GM21360 (cell line): ENCODE measurements around the gene EPHA10.

ENCODE experiments used
- ATAC-seq: cut with Tn5 transposase; IDR thresholded peaks from one replicate; pipeline ENCODE4 v1.9.1; 2021; ENCODE audit warnings: mild to moderate bottlenecking, moderate library complexity; ENCODE audit not compliant: unreplicated experiment

The EPHA10 gene

DNA sequence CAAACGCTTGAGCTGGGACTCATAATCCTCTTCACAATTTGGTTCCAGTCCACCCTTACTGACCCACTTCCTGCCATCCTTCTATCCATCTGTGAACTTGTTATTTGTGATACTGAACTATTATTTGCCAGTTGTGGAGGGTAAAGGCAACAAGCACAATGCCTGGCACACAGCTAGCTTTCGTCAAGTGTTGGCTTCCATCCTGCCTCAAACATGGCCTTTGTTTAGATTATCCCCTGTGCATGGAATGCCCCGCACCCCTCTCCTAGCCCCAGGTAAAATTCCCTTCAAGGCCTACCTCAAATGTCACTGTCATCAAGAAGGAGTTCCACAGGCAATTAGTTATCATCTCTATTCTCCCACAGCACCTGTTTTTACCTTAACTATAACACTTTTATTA lies 84.0 kb downstream of the EPHA10 start:
- no peak for ATAC-seq

DNA sequence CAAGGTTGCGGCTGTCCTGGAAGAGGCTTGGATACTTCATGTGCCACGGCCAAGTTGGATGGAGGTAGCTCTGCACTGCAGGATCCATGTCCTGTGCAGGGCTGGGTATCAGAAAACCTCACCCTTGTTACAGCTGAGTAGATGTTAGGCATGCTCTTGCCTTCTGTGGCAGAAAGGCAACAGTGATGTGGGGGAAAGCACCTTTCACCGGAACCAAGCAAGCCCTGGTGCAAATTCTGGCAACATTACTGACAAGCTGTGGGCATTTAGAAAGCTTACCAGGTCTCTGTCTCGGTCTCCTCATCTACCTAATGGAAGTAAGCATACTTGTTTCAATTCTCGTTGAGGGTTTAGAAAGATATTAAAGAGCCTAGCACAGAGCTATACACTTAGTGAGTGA lies 87.1 kb downstream of the EPHA10 start:
- ATAC-seq = no peak

DNA sequence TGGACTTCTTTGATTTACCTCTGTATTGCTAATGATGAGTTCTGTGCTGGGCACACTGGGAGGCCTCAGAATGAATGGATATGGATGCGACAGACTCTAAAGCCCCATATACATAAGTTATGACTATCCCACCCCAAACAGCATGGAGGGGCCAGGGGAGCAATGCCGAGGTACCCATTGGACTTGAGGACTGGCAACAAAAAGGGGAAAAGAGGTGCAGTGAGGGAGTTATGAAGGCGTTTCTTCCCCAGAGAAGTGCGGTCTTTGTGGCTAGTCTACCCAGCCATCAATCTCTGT lies 87.8 kb downstream of the EPHA10 start:
- no peak for ATAC-seq

DNA sequence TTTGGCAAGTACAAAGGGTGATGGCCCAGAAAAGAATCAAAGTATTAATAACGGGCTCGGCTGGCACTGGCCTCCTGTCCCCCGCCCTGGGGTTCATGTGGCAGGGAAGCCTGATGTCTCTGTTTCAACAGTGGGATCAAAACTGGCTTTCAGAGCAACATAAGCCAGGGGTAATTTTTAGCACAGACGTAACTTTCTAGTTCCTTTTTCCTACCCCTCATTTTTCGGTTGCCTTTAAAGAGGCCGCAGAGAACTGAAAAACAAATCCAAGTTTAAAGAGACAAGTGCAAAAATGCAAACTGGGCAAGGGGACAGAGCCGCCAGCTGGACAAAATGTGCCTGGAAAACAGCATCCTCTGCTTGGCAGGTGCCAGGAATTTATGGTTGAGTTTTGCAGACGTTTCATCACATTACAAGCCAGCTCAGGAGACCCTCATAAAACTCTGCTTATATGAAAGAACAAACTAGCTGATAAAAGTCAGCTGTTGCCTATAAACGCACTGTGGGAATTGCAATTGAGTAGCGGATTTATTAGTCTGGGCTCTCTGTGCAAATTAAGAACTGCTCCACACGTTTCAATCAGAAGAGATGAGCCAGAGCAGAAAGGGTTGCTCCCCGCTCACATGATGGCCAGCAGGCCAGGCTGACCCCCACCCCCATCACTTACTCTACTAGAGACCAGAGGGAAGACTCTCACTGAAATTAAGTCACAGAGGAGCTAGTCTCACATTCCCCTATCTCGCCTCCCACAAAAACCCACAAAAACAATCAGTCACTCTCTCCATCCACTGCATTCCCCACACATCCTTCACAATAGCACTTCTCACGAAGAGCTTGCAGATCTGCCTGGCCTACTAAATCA lies 88.4 kb downstream of the EPHA10 start:
- no peak for ATAC-seq

DNA sequence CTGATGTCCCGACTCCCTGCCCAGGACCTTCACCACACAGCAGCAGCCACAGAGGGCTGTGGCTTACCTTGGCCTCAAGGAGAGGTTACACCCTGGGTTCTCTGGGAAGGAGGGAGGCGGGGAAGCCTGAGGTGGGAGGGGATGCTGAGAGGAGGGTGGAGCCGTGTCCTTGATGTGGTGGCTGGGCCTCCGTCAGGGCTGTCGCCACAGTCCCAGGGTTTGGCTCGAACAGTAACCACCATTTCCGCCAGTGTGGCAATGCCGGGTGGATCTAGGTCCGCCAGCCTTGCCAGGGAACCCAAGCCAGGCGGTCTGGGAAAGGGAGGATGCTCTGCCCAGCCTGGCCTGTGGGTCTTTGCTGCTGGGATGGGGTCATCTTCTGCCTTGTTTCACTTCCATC lies 91.0 kb downstream of the EPHA10 start:
- ATAC-seq = no peak

DNA sequence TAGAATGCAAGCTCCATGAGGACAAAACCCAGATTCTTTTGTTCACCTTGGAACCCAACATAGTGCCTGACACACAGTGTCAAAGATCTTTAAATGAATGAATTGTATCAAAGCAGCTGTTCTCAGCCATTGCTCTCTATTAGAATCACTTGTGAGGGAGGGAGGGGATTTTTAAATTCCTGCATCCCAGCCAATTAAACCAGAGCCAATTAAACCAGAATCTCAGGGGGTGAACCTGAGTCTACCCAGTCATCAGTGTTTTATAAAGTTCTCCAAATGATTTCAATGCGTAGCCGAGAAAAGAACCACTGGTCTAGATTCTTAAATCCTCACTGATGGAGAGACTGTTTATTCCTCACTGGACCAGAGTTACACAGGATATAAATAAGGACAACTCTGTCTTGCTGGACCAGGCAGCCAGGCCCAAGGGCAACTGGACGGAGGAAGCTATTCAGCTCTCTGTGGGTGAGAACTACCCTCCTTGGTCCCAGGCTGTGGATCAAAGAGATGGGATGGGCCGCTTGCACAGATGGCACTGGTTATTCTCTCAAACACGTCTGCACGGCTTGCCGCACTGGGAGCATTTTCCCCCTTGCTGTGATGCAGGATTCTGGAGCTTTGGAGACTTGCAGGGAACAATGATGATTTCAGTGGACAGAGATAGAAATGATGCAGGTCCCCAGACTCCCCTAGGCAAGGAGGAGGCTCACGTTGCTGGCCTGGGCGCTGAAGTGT lies 92.6 kb downstream of the EPHA10 start:
- ATAC-seq = no peak

DNA sequence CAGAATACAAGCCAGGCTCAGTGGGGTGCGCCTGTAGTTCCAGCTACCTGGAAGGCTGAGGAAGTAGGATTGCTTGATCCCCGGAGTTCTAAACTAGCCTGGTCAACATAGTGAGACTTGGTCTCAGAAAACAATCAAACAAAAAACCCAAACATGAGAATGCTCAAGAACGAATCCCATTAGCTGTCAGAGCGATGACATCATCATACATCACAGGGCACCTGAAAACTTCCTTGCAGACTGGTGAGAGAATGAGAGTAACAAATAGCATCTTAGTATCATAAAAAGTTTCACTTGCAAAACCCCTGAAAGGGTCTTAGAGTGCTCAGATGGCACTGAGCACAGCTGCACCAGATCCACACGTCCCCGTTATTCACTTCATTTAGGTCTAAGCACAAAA lies 93.7 kb downstream of the EPHA10 start:
- ATAC-seq = no peak

DNA sequence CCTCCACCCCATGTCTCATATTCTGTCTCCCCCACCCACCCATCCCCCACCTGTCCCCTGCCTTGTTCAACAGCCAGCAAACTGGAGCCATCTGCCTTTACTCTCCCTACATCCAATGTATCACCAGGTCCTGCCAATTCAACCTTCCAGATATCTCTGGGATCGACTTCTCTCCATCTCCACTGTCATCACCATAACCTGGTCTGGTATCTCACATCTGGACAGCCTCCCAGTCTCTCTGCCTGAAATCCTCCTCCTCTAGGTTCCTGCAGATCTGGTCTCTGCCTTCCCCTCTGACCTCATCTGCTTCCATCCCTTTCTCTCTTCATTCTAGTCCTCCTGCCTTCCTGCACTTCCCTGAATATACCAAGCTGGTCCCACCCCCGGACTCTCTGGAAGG lies 94.8 kb downstream of the EPHA10 start:
- no peak for ATAC-seq

DNA sequence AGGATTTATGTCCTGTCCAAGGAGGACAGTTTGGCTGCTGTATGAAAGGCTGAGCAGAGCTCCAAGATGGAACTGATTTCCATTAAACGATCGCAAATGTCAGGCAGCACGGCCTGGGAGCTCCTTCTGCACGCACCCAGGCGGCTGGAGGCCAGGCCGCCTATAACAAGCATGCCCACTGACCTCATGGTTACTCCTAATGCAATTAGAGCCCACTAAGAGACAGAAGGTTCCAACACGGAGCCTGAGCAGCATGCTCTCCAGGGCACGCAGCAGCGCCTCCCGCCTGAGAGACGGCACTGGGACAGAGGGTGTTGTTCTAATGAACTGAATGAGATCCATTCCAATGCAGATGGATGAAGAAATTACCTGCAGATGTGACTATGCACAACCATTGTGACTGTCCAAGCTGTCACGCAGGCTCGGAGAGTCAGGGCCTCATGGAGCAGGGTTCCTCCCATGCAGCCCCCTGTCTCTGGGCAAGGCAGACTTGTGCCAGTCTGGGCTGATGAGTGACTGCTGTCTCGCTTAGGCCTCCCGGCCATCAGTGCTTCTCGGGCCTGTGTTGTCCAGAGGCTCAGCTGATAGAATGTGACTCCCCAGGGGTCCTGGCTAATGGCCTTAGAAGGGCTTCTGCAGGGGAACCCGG lies 97.8 kb downstream of the EPHA10 start:
- no peak for ATAC-seq

DNA sequence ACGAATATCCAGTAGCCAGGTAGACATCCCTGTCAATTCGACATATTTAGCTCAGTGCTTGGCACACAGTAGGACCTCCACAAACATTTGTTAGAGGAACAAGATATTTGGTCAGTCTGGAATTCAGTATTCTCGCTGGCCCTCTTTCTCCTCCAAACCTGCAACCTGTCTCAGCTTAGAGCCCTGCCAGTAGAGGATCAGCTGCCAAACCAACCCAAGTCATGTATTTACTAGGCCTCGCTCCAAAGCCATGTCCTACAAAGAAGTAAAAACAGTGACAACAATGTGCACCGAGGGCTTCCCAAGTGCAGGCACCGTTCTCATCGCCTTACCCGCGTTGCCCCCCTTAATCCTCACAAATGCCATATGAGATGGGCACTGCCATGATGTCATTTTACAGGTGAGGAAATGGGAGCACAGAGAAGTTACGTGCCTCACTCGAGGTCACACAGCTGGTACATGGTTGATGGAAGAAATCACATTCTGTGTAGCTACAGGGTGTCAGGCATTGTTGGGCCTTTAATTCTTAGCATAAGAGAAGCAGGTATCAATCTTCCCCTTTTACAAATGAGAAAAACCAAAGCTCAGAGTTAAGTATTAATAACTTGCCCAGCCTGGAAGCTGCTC lies 98.6 kb downstream of the EPHA10 start:
- ATAC-seq = no peak
